HG03469 (cell line): ENCODE results near the gene TNFAIP8.

Experiments used
- ATAC-seq: cut with Tn5 transposase; IDR thresholded peaks from one replicate; pipeline ENCODE4 v1.9.1; 2021; ENCODE audit warnings: mild to moderate bottlenecking, moderate library complexity, moderate number of reproducible peaks; ENCODE audit not compliant: unreplicated experiment

Gene TNFAIP8

GRCh38 chr5:119365847-119366539, 10.2 kb downstream of the TNFAIP8 start:
- no peak for ATAC-seq

- no peak for ATAC-seq
Observed at GRCh38 chr5:119366540-119366881, 10.7 kb downstream of the TNFAIP8 start.

GRCh38 chr5:119367502-119368237, 11.9 kb downstream of the TNFAIP8 start:
- peak; percentile 86 for ATAC-seq

GRCh38 chr5:119368238-119368630, 12.4 kb downstream of the TNFAIP8 start:
- no peak for ATAC-seq

- ATAC-seq, result no peak
Observed at GRCh38 chr5:119370486-119370885, 14.7 kb downstream of the TNFAIP8 start.

GRCh38 chr5:119371146-119371545, 15.3 kb downstream of the TNFAIP8 start:
- ATAC-seq, result no peak

GRCh38 chr5:119373449-119373858, 17.6 kb downstream of the TNFAIP8 start:
- peak; percentile 47 for ATAC-seq

- ATAC-seq, result no peak
Observed at GRCh38 chr5:119374901-119375300, 19.1 kb downstream of the TNFAIP8 start.

GRCh38 chr5:119377066-119377465, 21.2 kb downstream of the TNFAIP8 start:
- ATAC-seq, result no peak

GRCh38 chr5:119378075-119378700, 22.4 kb downstream of the TNFAIP8 start:
- no peak for ATAC-seq

- ATAC-seq, result no peak
Observed at GRCh38 chr5:119379096-119379495, 23.3 kb downstream of the TNFAIP8 start.

GRCh38 chr5:119379942-119380547, 24.2 kb downstream of the TNFAIP8 start:
- ATAC-seq, result no peak

GRCh38 chr5:119382169-119382568, 26.4 kb downstream of the TNFAIP8 start:
- ATAC-seq, result no peak

- ATAC-seq, result no peak
Observed at GRCh38 chr5:119383008-119383407, 27.2 kb downstream of the TNFAIP8 start.

GRCh38 chr5:119385136-119385535, 29.3 kb downstream of the TNFAIP8 start:
- peak; percentile 41 for ATAC-seq

GRCh38 chr5:119385536-119386128, 29.8 kb downstream of the TNFAIP8 start:
- ATAC-seq, result peak; percentile 12

- ATAC-seq, result no peak
Observed at GRCh38 chr5:119386596-119387344, 31.0 kb downstream of the TNFAIP8 start.

GRCh38 chr5:119387945-119388618, 32.3 kb downstream of the TNFAIP8 start:
- ATAC-seq, result no peak

- ATAC-seq, result no peak
Observed at GRCh38 chr5:119388619-119389190, 32.9 kb downstream of the TNFAIP8 start.
